Stimulated activated CD4-positive, alpha-beta T cell treated with anti-CD3 and anti-CD28 coated beads, Interleukin-4, amount 100 ng/mL, for 1 hour (primary cell): ENCODE results near the gene ANKS1B.

Experiments
- DNase-seq: peaks from one replicate; pipeline ENCODE4 v3.0.0-alpha.2; 2020

The ANKS1B gene

DNA sequence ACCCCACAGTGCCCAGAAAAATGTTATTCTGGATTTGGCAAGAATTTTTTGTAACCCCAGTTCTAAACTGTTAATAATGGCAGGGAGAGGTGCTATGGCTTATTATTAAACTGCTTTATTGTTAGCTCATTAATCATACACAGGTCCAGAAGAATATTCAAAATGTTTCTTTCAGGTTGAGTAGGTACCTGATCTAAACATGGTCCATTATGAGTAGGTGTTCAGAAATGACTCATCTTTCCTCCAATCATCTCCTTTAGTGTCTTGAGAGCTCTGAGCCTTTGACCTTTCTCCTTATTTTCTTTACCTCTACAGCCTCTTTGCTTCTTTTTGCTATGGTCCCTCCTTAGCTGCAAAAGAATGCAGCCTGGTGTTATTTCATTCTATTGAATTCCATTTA is 548.2 kb downstream of the ANKS1B start:
- no peak for DNase-seq

DNA sequence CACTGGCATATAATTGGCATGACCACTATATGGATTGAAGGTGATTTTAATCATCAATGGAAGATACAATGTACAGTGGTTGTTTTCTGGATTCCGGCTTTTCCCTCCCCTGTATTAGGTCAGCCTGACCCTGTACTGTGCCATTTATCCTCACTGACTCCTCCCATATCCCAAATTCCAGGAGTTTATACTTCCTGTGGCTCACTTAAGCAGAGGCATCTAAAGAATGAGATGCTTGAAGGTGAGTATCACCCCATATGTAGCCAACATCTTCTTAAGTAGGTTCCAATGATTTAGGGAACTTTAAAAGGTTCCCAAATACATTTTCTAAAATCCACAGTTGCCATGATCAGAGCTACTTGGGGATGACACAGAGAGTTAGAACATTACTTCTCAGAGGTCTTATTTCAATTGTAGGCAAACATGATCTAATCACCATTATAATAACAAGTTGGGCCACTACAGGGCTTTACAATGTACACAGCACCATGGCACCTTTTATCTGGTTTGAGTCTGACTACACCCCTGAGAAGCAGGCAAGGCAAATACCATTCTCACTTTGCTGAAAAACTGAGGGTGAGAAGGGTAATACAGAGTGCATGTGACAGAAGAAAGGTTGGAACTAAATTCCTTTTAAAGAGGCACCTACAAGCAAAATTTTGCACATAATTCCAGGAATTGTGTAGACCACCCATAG is 549.5 kb downstream of the ANKS1B start:
- DNase-seq: no peak

- DNase-seq: no peak
Measured at GRCh38 chr12:99433155-99433554, 551.6 kb downstream of the ANKS1B start.

GRCh38 chr12:99431203-99431602 is 553.5 kb downstream of the ANKS1B start:
- no peak for DNase-seq

DNA sequence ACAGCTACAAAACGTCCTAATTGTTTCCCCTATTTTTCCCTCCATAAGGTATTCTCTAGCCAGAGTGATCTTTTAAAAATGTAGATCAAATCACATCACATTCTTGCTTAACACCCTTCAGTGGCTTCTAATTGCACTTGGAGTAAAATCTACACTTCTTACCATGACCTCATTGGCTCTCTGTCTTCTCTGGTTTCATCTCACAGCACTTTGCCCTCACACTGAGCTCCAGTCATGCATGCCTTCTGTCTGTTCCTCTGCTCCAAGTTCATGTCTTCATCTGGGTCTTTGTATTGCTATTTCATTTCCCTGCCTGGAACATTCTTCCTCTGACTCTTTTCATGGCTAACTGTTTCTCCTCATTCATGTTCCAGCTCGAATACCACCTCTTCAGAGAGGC is 557.6 kb downstream of the ANKS1B start:
- DNase-seq: no peak

GRCh38 chr12:99418379-99418778 is 566.4 kb downstream of the ANKS1B start:
- no peak for DNase-seq

DNA sequence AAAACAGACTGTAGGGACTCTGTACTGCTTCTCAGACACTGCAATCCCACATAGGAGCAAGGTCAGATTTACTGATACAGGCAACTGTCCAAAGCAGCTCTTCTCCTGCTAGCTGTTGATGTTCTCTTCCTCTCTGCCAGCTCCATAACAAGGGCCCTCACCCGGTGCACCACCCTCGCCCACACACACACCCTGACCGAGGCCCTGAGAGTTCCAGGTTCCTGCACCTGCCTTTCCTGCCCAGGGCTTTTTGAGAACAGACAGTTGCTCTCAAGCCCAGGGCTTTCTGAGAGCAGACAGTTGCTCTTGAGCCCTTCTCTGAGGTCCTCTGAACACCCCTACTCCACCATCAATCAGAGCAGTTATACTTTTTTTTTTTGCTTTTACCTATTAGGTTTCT is 571.0 kb downstream of the ANKS1B start:
- no peak for DNase-seq

GRCh38 chr12:99393763-99394162 is 591.0 kb downstream of the ANKS1B start:
- DNase-seq: no peak

- DNase-seq: no peak
Measured at GRCh38 chr12:99392091-99392850, 592.5 kb downstream of the ANKS1B start.

- no peak for DNase-seq
Measured at GRCh38 chr12:99390707-99391106, 594.0 kb downstream of the ANKS1B start.

DNA sequence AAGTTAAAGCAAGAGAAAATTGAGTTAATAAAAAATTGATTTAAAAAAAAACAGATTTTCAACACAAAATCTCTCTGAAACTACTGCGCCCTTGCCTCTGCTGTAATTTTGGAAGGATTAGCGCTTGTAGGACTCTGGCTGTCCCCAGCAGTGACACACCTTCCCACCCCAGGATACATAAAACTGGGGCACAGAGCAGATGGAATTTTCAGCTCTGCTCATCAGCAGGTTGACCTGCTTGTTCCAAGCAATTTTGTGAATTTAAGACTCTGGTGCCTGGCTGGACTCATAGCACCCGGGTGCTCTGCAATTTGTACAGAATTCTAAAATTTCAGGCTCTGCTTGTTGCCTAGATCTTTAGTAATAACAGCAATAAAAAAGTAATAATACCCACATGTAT is 595.0 kb downstream of the ANKS1B start:
- DNase-seq: no peak

DNA sequence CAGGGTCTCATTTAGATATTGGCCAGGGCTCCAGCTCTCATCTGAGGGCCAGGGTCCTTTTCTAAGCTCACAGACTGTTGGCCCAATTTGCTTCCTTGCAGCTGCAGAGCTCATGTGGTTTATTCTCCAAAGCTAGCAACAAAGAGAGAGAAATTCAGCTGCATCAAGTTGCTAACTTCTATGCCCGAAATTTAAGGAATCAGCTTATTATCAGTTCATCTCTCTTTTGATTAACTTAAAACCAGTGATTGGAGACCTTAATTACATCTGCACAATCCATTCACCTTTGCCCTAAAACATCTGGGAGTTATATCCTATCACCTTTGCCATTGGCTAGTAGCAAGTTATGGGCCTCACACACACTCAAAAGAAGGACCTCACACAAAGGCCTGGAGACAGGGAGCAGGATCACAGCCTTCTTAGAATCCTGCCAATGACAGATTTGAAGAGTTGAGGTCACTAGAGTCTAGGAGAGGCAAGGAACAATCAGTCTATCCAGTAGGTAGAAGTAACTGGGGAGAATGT is 596.0 kb downstream of the ANKS1B start:
- DNase-seq: no peak

- no peak for DNase-seq
Measured at GRCh38 chr12:99387661-99388060, 597.1 kb downstream of the ANKS1B start.

GRCh38 chr12:99386907-99387306 is 597.8 kb downstream of the ANKS1B start:
- no peak for DNase-seq

GRCh38 chr12:99383258-99383657 is 601.5 kb downstream of the ANKS1B start:
- DNase-seq: no peak

DNA sequence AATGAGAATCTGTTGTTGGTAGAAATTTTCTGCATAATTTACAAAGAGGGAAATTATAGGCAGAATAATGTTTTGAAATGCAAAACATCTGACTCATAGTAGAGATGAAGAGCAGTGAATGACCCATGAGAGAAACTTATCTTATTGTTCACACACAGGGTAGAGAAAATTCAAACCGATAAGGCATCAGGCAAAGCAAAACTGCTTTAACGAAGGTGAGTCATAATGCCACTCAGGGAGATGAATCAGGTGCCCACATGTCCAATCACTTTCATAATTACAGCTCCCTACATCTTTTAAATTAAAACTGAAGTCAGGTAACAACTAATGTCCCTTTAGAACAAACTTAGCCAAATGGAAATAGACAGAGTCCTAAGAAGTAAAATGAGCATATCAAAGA is 602.7 kb downstream of the ANKS1B start:
- DNase-seq: no peak

DNA sequence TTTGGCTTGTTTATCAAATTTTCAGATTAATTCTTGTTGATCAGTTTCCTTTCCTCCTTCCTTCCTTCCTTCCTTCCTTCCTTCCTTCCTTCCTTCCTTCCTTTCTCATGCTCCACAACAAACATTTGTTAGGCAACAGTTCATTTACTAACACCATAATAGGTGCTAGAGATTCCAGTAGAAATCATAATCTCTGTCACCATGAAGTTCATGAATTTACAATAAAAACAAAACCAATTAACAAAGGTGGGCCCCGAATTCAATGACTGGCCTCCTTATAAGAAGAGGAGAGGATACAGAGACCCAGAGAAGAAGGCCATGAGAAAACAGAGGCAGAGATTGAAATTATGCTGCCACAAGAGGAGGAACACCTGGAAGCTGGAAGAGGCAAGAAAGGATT is 604.0 kb downstream of the ANKS1B start:
- no peak for DNase-seq

- DNase-seq: no peak
Measured at GRCh38 chr12:99374023-99374422, 610.7 kb downstream of the ANKS1B start.

- DNase-seq: no peak
Measured at GRCh38 chr12:99372257-99372920, 612.3 kb downstream of the ANKS1B start.

- no peak for DNase-seq
Measured at GRCh38 chr12:99370421-99371138, 614.2 kb downstream of the ANKS1B start.

DNA sequence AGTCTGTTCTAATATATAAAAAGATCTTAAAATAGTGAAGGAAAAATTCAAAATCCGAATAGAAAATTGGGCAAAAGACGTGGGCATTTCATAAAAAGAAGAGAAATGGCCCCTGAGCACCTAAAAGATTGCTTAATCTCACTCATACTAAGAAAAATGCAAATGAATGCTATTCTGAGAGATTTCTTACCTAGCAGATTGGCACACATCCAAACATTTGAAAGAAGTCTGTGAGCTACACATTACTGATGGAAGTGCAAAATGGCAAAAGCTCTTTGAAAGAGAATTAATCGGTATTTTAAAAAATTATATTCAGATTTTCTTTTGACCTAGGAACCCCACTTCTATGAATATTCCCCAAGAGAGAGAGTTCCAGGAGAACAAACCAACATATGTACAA is 617.6 kb downstream of the ANKS1B start:
- no peak for DNase-seq

DNA sequence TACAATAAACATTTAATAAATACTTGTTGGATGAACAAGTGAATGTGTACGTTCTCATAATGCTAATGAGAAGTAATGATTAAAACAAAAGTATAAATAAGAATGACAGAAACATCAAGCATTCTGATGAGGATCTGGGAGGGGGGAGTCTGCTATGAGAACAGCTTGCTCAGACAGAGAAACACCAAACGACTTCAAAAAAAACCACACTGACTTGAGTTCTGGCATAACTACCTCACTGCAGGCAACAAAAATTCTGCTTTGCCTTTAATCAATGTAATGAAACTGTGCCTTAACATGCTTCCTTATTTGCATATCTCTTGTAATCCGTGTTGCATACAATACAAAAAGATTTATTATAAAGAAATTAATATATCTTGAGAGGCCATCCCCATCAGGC is 632.5 kb downstream of the ANKS1B start:
- DNase-seq: no peak

DNA sequence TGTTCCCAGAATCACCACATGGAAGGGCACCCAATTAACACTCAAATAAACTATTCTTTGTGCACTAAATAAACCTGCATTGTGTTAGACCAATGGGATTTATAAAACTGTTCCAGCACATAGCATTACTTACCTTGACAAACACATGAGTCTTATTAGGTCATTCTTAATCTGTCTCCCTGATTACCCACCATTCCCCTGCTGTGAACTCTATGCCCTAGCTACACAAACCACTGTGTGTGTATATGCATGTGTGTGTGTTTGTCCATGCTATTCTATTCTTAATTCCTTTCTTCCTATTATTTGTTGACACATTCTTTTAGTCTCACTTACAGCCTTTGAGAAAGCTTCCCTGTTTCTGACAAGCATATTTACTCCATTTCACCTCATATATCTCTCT is 640.8 kb downstream of the ANKS1B start:
- no peak for DNase-seq
